Left ventricle myocardium inferior (tissue), 1 donor: Measurements from ENCODE around the gene AGAP2. TPM values are rescaled to one million over a fixed set of nuclear protein-coding genes. Genes with fewer than 3 reads are reported as not detected.

Experiments used
- DNase-seq: peaks from one replicate; pipeline ENCODE4 v3.0.0-alpha.2; 2020
- H3K27ac ChIP-seq: fragments of 200-600 bp; replicated peaks from 2 replicates; pipeline ENCODE4 v1.8.0; 2021
- H3K27me3 ChIP-seq: fragments of 200-600 bp; 2 replicates; pipeline ENCODE4 v1.8.0; 2021; ENCODE audit warnings: low read depth
- H3K36me3 ChIP-seq: fragments of 200-600 bp; 2 replicates; pipeline ENCODE4 v1.8.0; 2021
- H3K4me1 ChIP-seq: fragments of 200-600 bp; 2 replicates; pipeline ENCODE4 v1.8.0; 2021
- H3K4me3 ChIP-seq: fragments of 200-600 bp; 2 replicates; pipeline ENCODE4 v1.8.0; 2021; ENCODE audit warnings: mild to moderate bottlenecking, moderate library complexity
- H3K9me3 ChIP-seq: fragments of 200-600 bp; replicated peaks from 2 replicates; pipeline ENCODE4 v1.8.0; 2021
- CTCF ChIP-seq: fragments of 200-600 bp; IDR thresholded peaks from 2 replicates; pipeline ENCODE4 v1.8.0; 2021; ENCODE audit warnings: antibody characterized with exemption, mild to moderate bottlenecking, borderline replicate concordance
- intact Hi-C: fragments of 100-400 bp; cut with micrococcal nuclease; formaldehyde crosslinking; loops from one replicate; pipeline ENCODE4 v1.11.0; 2022
- total RNA-seq: library from RNA; stranded (reverse); fragmentation: NEBNext Ultra II Directional; extraction: Animal tissue kit (Norgen Biotek cat#: 25700); gene quantifications from one replicate; pipeline ENCODE4 v1.2.1, GENCODE V29; 2021
- donor health status: DM: no; HTN: yes; CAD: no; lungs with severe emphysema.

The AGAP2 gene
- total RNA-seq, 1 donor from 2014 or later: 6.5 TPM

- no peak for DNase-seq
- no peak overlapping the region for H3K4me3 ChIP-seq
- TF ChIP-seq CTCF: no peak
- H3K27ac ChIP-seq: no peak overlapping the region
- peaks cover 88% of the 10 kb centered on the region for H3K27me3 ChIP-seq
- H3K4me1 ChIP-seq: peaks cover 29% of the 10 kb centered on the region
- no peaks in the 10 kb centered on the region for H3K36me3 ChIP-seq
- H3K9me3 ChIP-seq: no peaks in the 10 kb centered on the region
- intact Hi-C loops: no loop called here
These were observed 5.6 kb downstream of the AGAP2 start for GRCh38 chr12:57732726-57733593.

DNA sequence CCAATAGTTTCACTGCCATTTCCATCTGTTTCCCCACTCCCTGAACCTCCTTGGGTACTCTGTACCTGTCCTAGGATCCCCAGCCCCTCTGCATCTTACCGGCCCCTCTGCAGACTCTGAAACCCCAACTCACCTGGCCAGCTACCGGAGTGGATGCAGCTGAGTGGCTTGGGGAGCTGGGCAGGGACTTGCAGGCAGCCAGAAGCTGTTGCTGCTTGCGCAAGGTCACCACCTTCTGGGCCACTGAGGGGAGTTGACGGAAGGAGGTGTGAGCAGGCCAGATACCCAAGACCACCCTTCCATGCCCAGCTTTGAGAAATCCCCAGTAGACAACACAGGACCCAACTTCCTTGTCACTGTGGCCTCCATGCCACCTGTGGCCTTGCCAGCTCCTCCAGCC is 6.3 kb downstream of the AGAP2 start:
- peaks cover 88% of the 10 kb centered on the region for H3K27me3 ChIP-seq
- no peak overlapping the region for H3K4me3 ChIP-seq
- no peaks in the 10 kb centered on the region for H3K9me3 ChIP-seq
- DNase-seq: no peak
- intact Hi-C loops: no loop called here
- H3K27ac ChIP-seq: no peak overlapping the region
- no peak for TF ChIP-seq CTCF
- H3K4me1 ChIP-seq: peaks cover 29% of the 10 kb centered on the region
- H3K36me3 ChIP-seq: no peaks in the 10 kb centered on the region

GRCh38 chr12:57731411-57732080 is 7.0 kb downstream of the AGAP2 start:
- Histone ChIP-seq H3K27ac (no peak overlapping the region), H3K4me3 (no peak overlapping the region), H3K27me3 (peaks cover 81% of the 10 kb centered on the region), H3K4me1 (peaks cover 29% of the 10 kb centered on the region), H3K9me3 (no peaks in the 10 kb centered on the region), H3K36me3 (no peaks in the 10 kb centered on the region)
- TF ChIP-seq CTCF: no peak
- intact Hi-C loops: no loop called here
- no peak for DNase-seq

GRCh38 chr12:57730336-57731067 is 8.0 kb downstream of the AGAP2 start:
- Histone ChIP-seq H3K36me3 (no peaks in the 10 kb centered on the region), H3K27me3 (peaks cover 80% of the 10 kb centered on the region), H3K4me3 (no peak overlapping the region), H3K27ac (no peak overlapping the region), H3K4me1 (peaks cover 28% of the 10 kb centered on the region), H3K9me3 (no peaks in the 10 kb centered on the region)
- intact Hi-C loops: no loop called here
- no peak for TF ChIP-seq CTCF
- DNase-seq: no peak

DNA sequence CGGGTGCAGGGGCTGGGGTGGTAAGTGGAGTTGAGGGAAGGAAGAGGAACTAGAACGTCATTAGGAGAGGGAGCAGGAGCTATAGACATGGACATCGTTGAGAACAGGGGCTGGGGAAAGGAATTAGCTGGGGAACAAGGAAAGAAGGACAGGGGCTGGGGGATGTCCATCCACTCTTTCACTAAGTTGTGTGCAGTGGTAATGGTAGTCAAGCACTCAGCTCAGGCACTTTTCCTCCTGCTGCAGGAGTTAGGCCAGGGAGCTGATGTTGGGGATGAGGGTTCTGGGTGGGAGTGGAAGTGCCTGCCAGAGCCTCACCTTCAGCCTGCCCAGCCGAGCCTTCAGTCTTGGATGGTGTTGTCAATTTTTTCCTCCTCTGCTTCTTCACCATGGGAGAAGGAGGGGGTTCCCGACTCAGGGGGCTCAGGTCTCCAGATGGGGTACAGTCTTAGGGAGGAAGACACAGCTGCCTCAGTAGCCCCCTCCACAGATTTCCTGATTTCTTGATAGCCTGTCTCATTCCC is 9.2 kb downstream of the AGAP2 start:
- peaks cover 79% of the 10 kb centered on the region for H3K27me3 ChIP-seq
- H3K27ac ChIP-seq: peak overlapping the region; percentile 12
- H3K36me3 ChIP-seq: no peaks in the 10 kb centered on the region
- H3K9me3 ChIP-seq: no peaks in the 10 kb centered on the region
- intact Hi-C loops: no loop called here
- DNase-seq: no peak
- peaks cover 23% of the 10 kb centered on the region for H3K4me1 ChIP-seq
- TF ChIP-seq CTCF: no peak
- no peak overlapping the region for H3K4me3 ChIP-seq
